Keratinocyte (primary cell): ENCODE data around the gene CDH8. TPM values are rescaled to one million over a fixed set of nuclear protein-coding genes. Genes with fewer than 3 reads are reported as not detected.

Source experiments
- DNase-seq: peaks from one replicate; pipeline ENCODE4 v3.0.0-alpha.2; 2011; ENCODE audit warnings: low read depth, missing footprints, low spot score
- FAIRE-seq: peaks from 2 replicates; lab custom pipeline; 2011; peaks lifted over from hg19 to GRCh38; lab: Jason Lieb, UNC
- H2AFZ ChIP-seq: 2 replicates; pipeline ENCODE4 v1.6.0; 2012; ENCODE audit warnings: low read length, control low read depth, inconsistent platforms; ENCODE audit not compliant: control insufficient read depth
- H3K27ac ChIP-seq: 2 replicates; pipeline ENCODE4 v1.5.1; 2011; ENCODE audit warnings: low read length; ENCODE audit not compliant: control insufficient read depth, insufficient read depth
- H3K27me3 ChIP-seq: 3 replicates; pipeline ENCODE4 v1.6.0; 2011; ENCODE audit warnings: low read length; ENCODE audit not compliant: control insufficient read depth, insufficient read depth; ENCODE audit errors: extremely low read depth
- H3K36me3 ChIP-seq, 2 experiments: 2 replicates in 1 of 2; 3 replicates in 1 of 2; pipeline ENCODE4 v1.5.1; 2011; ENCODE audit warnings: low read length in 2 of 2, mild to moderate bottlenecking in 1 of 2; ENCODE audit not compliant: control insufficient read depth in 2 of 2, insufficient read depth in 2 of 2; ENCODE audit errors: extremely low read depth in 1 of 2
- H3K4me1 ChIP-seq: 3 replicates; pipeline ENCODE4 v1.5.1; 2011; ENCODE audit warnings: low read length; ENCODE audit not compliant: control insufficient read depth, insufficient read depth; ENCODE audit errors: extremely low read depth
- H3K4me2 ChIP-seq: 3 replicates; pipeline ENCODE4 v1.6.0; 2011; ENCODE audit warnings: low read depth, low read length; ENCODE audit not compliant: control insufficient read depth, insufficient read depth; ENCODE audit errors: extremely low read depth
- H3K4me3 ChIP-seq, 3 experiments: fragments of 200-600 bp in 1 of 3; sonication (generic) in 1 of 3; 2 replicates in 2 of 3; 3 replicates in 1 of 3; pipeline ENCODE4 v1.5.1; 2011 to 2016; ENCODE audit warnings: low read length in 3 of 3, mild to moderate bottlenecking in 3 of 3, control low read depth in 2 of 3, inconsistent platforms in 1 of 3, low read depth in 1 of 3, mixed read lengths in 1 of 3, mixed run types in 1 of 3, moderate library complexity in 1 of 3; ENCODE audit not compliant: control insufficient read depth in 2 of 3, insufficient read depth in 2 of 3; ENCODE audit errors: extremely low read depth in 1 of 3
- H3K79me2 ChIP-seq: 2 replicates; pipeline ENCODE4 v1.6.0; 2012; ENCODE audit warnings: low read length; ENCODE audit not compliant: control insufficient read depth, insufficient read depth
- H3K9ac ChIP-seq: 3 replicates; pipeline ENCODE4 v1.6.0; 2011; ENCODE audit warnings: low read length; ENCODE audit not compliant: control insufficient read depth, insufficient read depth; ENCODE audit errors: extremely low read depth
- H3K9me1 ChIP-seq: 3 replicates; pipeline ENCODE4 v1.6.0; 2011; ENCODE audit warnings: low read length; ENCODE audit not compliant: control insufficient read depth, insufficient read depth; ENCODE audit errors: extremely low read depth
- H3K9me3 ChIP-seq: 2 replicates; pipeline ENCODE4 v1.5.1; 2012; ENCODE audit warnings: low read depth, low read length; ENCODE audit not compliant: control insufficient read depth
- H4K20me1 ChIP-seq: 3 replicates; pipeline ENCODE4 v1.6.0; 2011; ENCODE audit warnings: low read length; ENCODE audit not compliant: control insufficient read depth, insufficient read depth; ENCODE audit errors: extremely low read depth
- CTCF ChIP-seq, 3 experiments: IDR thresholded peaks in 1 of 3; conservative IDR thresholded peaks in 1 of 3; optimal IDR thresholded peaks in 1 of 3; 2 replicates in 2 of 3; 3 replicates in 1 of 3; pipeline versions ENCODE3 to v1.5.1; 2011; ENCODE audit warnings: low read length in 3 of 3, mild to moderate bottlenecking in 3 of 3, moderate library complexity in 2 of 3, control low read depth in 1 of 3, inconsistent platforms in 1 of 3; ENCODE audit not compliant: insufficient read depth in 2 of 3; ENCODE audit errors: extremely low read depth in 1 of 3
- EZH2 ChIP-seq: IDR thresholded peaks from one replicate; pipeline ENCODE4 v1.6.1; 2012; ENCODE audit warnings: inconsistent platforms, mild to moderate bottlenecking, low read length, moderate library complexity
- dilution Hi-C: fragments of 300-500 bp; cut with MboI; formaldehyde crosslinking; loops from one replicate; pipeline ENCODE4 v1.7.0; 2020; ENCODE audit warnings: low sequenced_read_pairs; ENCODE audit not compliant: extremely low pct_ligation_motif_present
- polyA plus RNA-seq, 5 experiments: library from polyadenylated mRNA; depleted of rRNA in 3 of 5; stranded (reverse) in 3 of 5; stranded (forward) in 1 of 5; unstranded in 1 of 5; fragments of >200 nt; gene quantifications; 1 replicate in 1 of 5; 2 replicates in 3 of 5; 3 replicates in 1 of 5; pipeline versions ENCODE4 v1.2.1 to v1.2.3, GENCODE V29; 2011 to 2012; ENCODE audit warnings: missing spikeins in 2 of 5, low read depth in 1 of 5, low replicate concordance in 1 of 5

CDH8 gene
- polyA plus RNA-seq, 1 donor (not counting 4 experiments of a cell fraction or from before 2014, with no cell fraction given) = 0.18 TPM

DNA sequence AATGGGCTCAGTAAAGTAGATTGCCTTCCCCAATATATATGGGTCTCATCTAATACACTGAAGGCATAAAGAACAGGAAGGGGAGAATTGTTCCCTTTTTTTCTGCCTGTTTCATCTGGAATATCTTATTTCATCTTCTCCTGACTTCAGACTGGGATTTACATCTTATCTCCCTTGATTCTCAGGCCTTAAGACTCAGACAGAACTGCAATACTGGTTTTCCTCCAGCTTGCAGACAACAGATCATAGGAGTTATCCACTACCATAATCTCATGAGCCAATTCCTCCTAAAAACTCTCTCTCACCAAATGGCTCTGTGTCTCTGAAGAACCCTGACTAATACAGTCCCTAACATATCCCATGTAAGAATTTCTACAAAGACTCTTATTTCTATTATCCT is 390.7 kb downstream of the CDH8 start:
- FAIRE-seq = no peak
- H3K27me3 ChIP-seq = no peaks in the 10 kb centered on the region
- H3K79me2 ChIP-seq = no peaks in the 10 kb centered on the region
- dilution Hi-C loops = no loop called here
- TF ChIP-seq EZH2 = no peak
- no peak for TF ChIP-seq CTCF (optimal IDR thresholded peaks at IDR 0.05 in 1 of 3, IDR thresholded peaks at IDR 0.05 in 1 of 3, conservative IDR thresholded peaks at IDR 0.05 in 1 of 3; ENCODE audit: extremely low read depth in 1 of 3, insufficient read depth in 2 of 3, low read length in 3 of 3)
- no peaks in the 10 kb centered on the region for H3K4me1 ChIP-seq
- no peak for DNase-seq
- H2AFZ ChIP-seq = no peak overlapping the region
- H3K9me1 ChIP-seq = no peaks in the 10 kb centered on the region
- H3K27ac ChIP-seq = no peak overlapping the region
- H3K4me2 ChIP-seq = no peak overlapping the region
- H3K9me3 ChIP-seq = no peaks in the 10 kb centered on the region
- no peak overlapping the region for H3K4me3 ChIP-seq
- no peak overlapping the region for H3K9ac ChIP-seq
- no peaks in the 10 kb centered on the region for H4K20me1 ChIP-seq
- H3K36me3 ChIP-seq = no peaks in the 10 kb centered on the region

GRCh38 chr16:61644736-61645135 is 391.5 kb downstream of the CDH8 start:
- H2AFZ ChIP-seq = no peak overlapping the region
- no peak for TF ChIP-seq CTCF (optimal IDR thresholded peaks at IDR 0.05 in 1 of 3, IDR thresholded peaks at IDR 0.05 in 1 of 3, conservative IDR thresholded peaks at IDR 0.05 in 1 of 3; ENCODE audit: extremely low read depth in 1 of 3, insufficient read depth in 2 of 3, low read length in 3 of 3)
- no peak for TF ChIP-seq EZH2
- dilution Hi-C loops = no loop called here
- no peak for FAIRE-seq
- no peaks in the 10 kb centered on the region for H3K4me1 ChIP-seq
- no peak overlapping the region for H3K9ac ChIP-seq
- H4K20me1 ChIP-seq = no peaks in the 10 kb centered on the region
- DNase-seq = no peak
- no peaks in the 10 kb centered on the region for H3K9me3 ChIP-seq
- H3K4me3 ChIP-seq = no peak overlapping the region
- H3K79me2 ChIP-seq = no peaks in the 10 kb centered on the region
- no peak overlapping the region for H3K27ac ChIP-seq
- H3K36me3 ChIP-seq = no peaks in the 10 kb centered on the region
- no peak overlapping the region for H3K4me2 ChIP-seq
- no peaks in the 10 kb centered on the region for H3K27me3 ChIP-seq
- H3K9me1 ChIP-seq = no peaks in the 10 kb centered on the region
